ENCODE results near the gene TAL2. TPM values are rescaled to one million over a fixed set of nuclear protein-coding genes. Genes with fewer than 3 reads are reported as not detected.

TAL2 gene
- total RNA-seq, 1 donor from 2014 or later, result not detected

DNA sequence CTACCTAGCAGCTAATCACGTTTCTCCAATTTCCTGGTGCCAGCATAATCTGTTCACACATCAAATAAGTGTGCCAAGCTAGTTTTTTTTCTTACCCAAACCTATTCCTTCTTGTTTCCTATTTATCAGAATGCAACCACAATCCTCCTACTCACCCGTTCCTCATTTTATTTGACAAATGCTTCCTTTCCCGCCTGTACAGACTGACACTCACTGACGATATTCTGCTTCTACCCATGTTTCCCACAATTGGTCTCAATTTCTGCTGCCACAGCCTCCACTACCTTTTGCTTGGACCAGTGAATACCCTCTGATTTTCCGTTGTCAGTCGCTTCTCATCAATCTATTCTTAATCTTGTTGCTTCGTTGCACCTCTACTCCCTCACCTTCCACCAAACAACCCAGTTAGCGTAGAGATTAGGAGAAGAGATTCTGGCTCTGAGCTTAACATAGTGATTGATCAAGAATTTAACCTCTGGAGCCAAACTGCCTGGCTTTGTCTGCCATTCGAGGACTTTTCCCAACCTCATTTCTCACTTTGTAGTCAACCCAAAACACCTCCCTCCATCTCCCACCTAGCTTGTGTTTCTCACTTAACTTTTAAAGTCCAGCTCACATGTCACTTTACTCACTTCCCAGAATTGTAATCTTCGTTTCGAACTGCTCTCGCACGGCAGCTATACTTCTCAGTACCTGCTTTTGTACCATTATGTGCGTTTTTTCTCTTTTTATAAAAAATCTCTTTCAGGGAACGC is 31.4 kb downstream of the TAL2 start:
- peak overlapping the region; percentile 80 for H3K4me3 ChIP-seq
- H3K4me1 ChIP-seq, result peaks cover 9% of the 10 kb centered on the region
- no peak overlapping the region for H3K27ac ChIP-seq
- H3K27me3 ChIP-seq, result no peaks in the 10 kb centered on the region
- DNase-seq (ENCODE audit: extremely low spot score in 2 of 2), result no peak
- intact Hi-C loops (cut with DNase I), result no loop called here
- H3K9me3 ChIP-seq, result no peaks in the 10 kb centered on the region
- no peaks in the 10 kb centered on the region for H3K36me3 ChIP-seq
- TF ChIP-seq POLR2AphosphoS5 (IDR thresholded peaks at IDR 0.05; ENCODE audit: insufficient read depth in 1 of 2, low read depth in 1 of 2), result no peak
- no peak for TF ChIP-seq POLR2A (IDR thresholded peaks at IDR 0.05)
- TF ChIP-seq, protein P1, sequence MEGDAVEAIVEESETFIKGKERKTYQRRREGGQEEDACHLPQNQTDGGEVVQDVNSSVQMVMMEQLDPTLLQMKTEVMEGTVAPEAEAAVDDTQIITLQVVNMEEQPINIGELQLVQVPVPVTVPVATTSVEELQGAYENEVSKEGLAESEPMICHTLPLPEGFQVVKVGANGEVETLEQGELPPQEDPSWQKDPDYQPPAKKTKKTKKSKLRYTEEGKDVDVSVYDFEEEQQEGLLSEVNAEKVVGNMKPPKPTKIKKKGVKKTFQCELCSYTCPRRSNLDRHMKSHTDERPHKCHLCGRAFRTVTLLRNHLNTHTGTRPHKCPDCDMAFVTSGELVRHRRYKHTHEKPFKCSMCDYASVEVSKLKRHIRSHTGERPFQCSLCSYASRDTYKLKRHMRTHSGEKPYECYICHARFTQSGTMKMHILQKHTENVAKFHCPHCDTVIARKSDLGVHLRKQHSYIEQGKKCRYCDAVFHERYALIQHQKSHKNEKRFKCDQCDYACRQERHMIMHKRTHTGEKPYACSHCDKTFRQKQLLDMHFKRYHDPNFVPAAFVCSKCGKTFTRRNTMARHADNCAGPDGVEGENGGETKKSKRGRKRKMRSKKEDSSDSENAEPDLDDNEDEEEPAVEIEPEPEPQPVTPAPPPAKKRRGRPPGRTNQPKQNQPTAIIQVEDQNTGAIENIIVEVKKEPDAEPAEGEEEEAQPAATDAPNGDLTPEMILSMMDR (IDR thresholded peaks at IDR 0.05), result no peak

DNA sequence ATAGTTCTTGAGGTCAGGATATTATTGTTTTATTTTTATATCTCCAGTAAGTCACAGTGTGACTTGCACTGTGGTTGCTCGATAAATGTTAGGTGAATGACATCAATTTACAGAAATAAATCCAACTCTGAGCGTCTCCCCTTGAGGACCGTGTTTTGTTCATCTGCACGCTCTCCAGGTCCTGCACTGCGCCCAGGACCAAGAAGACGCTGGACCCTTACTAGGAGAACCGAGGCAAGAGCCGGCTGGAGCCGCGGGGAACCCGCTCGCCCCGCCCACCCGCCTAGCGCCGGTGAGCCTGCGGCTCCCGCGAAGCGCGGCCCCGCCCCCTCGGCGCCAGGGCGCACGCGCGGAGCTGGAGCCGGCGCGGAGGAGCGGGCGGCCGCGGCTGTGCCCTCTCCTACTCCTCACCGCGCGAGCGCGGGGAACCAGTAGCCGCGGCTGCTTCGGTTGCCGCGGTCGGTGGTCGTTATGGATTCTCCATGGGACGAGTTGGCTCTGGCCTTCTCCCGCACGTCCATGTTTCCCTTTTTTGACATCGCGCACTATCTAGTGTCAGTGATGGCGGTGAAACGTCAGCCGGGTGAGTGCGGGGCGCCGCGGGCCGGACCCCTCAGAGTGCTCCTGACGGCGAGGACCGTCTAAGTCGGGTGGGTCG is 32.1 kb downstream of the TAL2 start, which contains the start of gene TMEM38B:
TMEM38B (plus strand) TSS at position 352 of the 658 bp plus-strand sequence; CDS start at position 472, 120 bp downstream.
- peak in 1 of 2 donors; percentile 91 for DNase-seq (ENCODE audit: extremely low spot score in 2 of 2)
- Histone ChIP-seq H3K9me3 (no peaks in the 10 kb centered on the region), H3K4me1 (peaks cover 9% of the 10 kb centered on the region), H3K36me3 (no peaks in the 10 kb centered on the region), H3K27me3 (no peaks in the 10 kb centered on the region), H3K27ac (peak within 1 kb of the TSS; percentile 79), H3K4me3 (peak within 1 kb of the TSS; percentile 80)
- TF ChIP-seq POLR2AphosphoS5 (IDR thresholded peaks at IDR 0.05; ENCODE audit: insufficient read depth in 1 of 2, low read depth in 1 of 2) (peak in 1 of 2 donors; percentile 74), POLR2A (IDR thresholded peaks at IDR 0.05) (peak in 1 of 2 donors; percentile 79)
- TF ChIP-seq, protein P1 (IDR thresholded peaks at IDR 0.05), result no peak
- intact Hi-C loops (cut with DNase I), result no loop called here

DNA sequence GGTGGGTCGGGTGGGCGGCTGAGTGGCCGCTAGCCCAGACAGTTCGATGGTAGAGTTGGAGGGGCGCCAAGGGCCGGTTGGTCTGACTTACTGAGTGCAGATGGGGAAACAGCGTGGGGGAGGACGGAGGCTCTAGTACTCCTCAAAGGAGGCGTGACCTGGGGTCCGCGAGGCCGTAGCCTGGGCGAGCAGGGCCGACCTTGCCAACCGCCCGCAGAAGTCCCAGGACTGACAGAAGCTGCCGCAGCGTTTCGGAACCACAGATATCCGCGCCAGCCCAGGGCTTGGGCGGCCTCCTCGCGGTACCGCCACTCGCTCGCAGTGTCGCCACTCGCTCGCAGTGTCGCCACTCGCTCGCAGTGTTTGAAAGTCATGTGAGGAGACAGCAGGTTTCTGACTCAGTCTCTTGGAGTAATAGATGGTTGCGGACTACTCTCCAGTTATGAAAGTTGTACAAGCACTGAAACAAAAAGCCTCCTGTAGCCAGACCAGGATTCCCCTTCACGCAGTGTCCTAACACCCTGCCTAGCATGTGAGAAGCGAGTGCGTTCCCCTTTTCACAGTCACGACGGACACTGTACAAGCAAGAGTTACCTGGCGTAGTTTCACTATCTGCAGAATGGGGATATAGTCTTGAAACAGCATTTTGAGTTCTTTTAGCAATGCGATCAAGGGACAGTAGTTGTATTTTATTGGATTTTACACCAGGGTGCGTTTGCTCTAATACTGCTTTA is 32.8 kb downstream of the TAL2 start:
- no peaks in the 10 kb centered on the region for H3K27me3 ChIP-seq
- H3K9me3 ChIP-seq, result no peaks in the 10 kb centered on the region
- intact Hi-C loops (cut with DNase I), result no loop called here
- H3K36me3 ChIP-seq, result no peaks in the 10 kb centered on the region
- TF ChIP-seq POLR2AphosphoS5 (IDR thresholded peaks at IDR 0.05; ENCODE audit: insufficient read depth in 1 of 2, low read depth in 1 of 2), result peak; percentile 55 to 78
- TF ChIP-seq, protein P1 (IDR thresholded peaks at IDR 0.05), result no peak
- peaks cover 9% of the 10 kb centered on the region for H3K4me1 ChIP-seq
- H3K4me3 ChIP-seq, result peak overlapping the region; percentile 80
- H3K27ac ChIP-seq, result peak overlapping the region; percentile 79
- DNase-seq (ENCODE audit: extremely low spot score in 2 of 2), result no peak

DNA sequence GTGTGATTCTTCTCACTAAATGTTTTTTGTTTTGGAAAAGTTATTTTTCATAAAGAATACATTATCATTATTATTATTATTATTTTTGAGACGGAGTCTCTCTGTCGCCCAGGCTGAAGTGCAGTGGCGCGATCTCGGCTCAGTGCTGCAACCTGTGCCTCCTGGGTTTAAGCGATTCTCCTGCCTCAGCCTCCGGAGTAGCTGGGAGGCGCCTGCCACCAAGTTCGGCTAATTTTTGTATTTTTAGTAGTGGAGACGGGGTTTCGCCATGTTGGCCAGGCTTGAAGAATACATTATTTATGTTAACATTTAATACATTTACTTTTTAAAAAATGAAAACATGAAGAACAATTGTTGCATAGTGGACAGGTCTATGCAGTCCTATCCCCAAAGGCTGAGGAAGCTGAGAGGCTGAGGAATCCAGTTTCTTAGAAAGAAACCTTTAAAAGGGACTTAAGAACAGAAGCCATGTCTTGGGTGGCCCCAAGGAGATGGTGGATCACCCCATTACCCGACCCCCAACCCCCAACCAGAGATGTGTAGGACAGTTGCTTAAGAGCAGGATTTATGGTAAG is 34.0 kb downstream of the TAL2 start:
- H3K36me3 ChIP-seq, result no peaks in the 10 kb centered on the region
- no peaks in the 10 kb centered on the region for H3K27me3 ChIP-seq
- H3K27ac ChIP-seq, result no peak overlapping the region
- H3K4me1 ChIP-seq, result peaks cover 9% of the 10 kb centered on the region
- no peaks in the 10 kb centered on the region for H3K9me3 ChIP-seq
- TF ChIP-seq, protein P1 (IDR thresholded peaks at IDR 0.05), result no peak
- TF ChIP-seq POLR2A (IDR thresholded peaks at IDR 0.05), result no peak
- TF ChIP-seq POLR2AphosphoS5 (IDR thresholded peaks at IDR 0.05; ENCODE audit: insufficient read depth in 1 of 2, low read depth in 1 of 2), result no peak
- no peak for DNase-seq (ENCODE audit: extremely low spot score in 2 of 2)
- intact Hi-C loops (cut with DNase I), result no loop called here
- H3K4me3 ChIP-seq, result no peak overlapping the region

Data from vagina (tissue), 2 donors.